ENCODE data around the gene EPHB2. TPM values are rescaled to one million over a fixed set of nuclear protein-coding genes. Genes with fewer than 3 reads are reported as not detected.

The EPHB2 gene
- total and polyA plus RNA-seq, 3 donors from 2014 or later: 7.7 to 9.4 (median 8.2) TPM

DNA sequence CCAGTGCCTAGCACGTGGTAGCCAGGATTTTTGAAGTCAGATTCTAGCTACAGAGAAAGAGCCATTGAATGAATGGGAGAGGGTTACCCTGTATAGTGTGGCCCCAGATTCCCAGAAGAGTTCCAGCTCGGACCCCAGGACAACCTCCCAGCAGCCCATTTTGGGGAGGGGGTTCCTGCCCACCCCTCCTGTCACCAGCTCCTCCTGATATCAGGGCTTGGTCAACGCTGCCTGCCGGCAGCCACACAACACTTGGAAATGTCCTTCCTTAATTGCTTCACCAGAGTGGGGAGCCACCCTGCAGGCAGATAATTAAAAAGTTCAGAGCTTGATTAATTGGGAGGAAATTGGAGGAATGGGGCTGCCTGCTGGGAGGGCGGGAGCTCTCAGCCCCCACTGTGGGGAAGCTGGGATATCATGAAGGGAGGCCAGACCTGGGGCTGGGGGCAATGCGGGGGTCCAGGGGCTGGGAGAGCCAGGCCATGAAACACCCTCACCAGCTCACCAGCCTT is 141.6 kb downstream of the EPHB2 start:
- H3K27ac ChIP-seq: no peak overlapping the region
- no peaks in the 10 kb centered on the region for H3K9me3 ChIP-seq
- no peaks in the 10 kb centered on the region for H3K4me1 ChIP-seq
- TF ChIP-seq, protein P1, sequence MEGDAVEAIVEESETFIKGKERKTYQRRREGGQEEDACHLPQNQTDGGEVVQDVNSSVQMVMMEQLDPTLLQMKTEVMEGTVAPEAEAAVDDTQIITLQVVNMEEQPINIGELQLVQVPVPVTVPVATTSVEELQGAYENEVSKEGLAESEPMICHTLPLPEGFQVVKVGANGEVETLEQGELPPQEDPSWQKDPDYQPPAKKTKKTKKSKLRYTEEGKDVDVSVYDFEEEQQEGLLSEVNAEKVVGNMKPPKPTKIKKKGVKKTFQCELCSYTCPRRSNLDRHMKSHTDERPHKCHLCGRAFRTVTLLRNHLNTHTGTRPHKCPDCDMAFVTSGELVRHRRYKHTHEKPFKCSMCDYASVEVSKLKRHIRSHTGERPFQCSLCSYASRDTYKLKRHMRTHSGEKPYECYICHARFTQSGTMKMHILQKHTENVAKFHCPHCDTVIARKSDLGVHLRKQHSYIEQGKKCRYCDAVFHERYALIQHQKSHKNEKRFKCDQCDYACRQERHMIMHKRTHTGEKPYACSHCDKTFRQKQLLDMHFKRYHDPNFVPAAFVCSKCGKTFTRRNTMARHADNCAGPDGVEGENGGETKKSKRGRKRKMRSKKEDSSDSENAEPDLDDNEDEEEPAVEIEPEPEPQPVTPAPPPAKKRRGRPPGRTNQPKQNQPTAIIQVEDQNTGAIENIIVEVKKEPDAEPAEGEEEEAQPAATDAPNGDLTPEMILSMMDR (IDR thresholded peaks at IDR 0.05): no peak
- no peak for TF ChIP-seq POLR2A (IDR thresholded peaks at IDR 0.05)
- no peak overlapping the region for H3K4me3 ChIP-seq
- H3K27me3 ChIP-seq: no peaks in the 10 kb centered on the region
- no peaks in the 10 kb centered on the region for H3K36me3 ChIP-seq (ENCODE audit: low read depth, missing control alignments)
- intact Hi-C loops (cut with DNase I; ENCODE audit: low total_unique reads): no loop called here
- whole genome bisulfite sequencing, 2 donors: 93% methylated on average over 6 of the region's 6 CpGs
- no peak for DNase-seq

DNA sequence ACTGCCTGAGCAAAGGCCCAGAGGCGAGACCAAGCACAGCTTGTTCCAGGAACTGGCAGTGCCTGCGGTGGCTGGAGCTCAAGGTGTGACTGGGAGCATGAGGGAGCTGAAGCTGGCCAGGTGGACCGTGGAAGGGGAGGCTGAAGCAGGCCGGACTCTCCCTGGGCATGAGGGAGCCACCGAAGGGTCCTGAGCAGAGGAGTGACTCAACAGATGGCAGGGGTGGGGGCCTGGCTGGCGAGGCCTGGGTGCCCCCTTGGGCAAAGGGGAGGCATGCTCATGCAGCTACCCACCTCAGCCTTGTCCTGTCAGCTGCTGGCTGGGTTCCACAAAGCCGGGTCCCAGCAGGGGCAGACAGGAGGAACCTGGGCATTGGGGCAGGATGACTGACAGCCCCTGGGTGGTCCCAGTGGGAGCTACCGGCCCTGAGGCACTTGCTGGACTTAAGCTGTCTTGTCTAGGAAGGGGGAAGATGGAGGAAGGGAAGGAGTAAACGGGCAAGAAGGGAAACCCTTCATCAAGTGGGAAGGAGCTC is 143.1 kb downstream of the EPHB2 start:
- TF ChIP-seq, protein P1 (IDR thresholded peaks at IDR 0.05): no peak
- TF ChIP-seq POLR2A (IDR thresholded peaks at IDR 0.05): no peak
- H3K27ac ChIP-seq: no peak overlapping the region
- no peaks in the 10 kb centered on the region for H3K4me1 ChIP-seq
- no peaks in the 10 kb centered on the region for H3K36me3 ChIP-seq (ENCODE audit: low read depth, missing control alignments)
- intact Hi-C loops (cut with DNase I; ENCODE audit: low total_unique reads): no loop called here
- no peak overlapping the region for H3K4me3 ChIP-seq
- H3K27me3 ChIP-seq: no peaks in the 10 kb centered on the region
- 92 to 97% methylated on average over 8 of the region's 9 CpGs for WGBS, 2 donors
- H3K9me3 ChIP-seq: no peaks in the 10 kb centered on the region
- no peak for DNase-seq

DNA sequence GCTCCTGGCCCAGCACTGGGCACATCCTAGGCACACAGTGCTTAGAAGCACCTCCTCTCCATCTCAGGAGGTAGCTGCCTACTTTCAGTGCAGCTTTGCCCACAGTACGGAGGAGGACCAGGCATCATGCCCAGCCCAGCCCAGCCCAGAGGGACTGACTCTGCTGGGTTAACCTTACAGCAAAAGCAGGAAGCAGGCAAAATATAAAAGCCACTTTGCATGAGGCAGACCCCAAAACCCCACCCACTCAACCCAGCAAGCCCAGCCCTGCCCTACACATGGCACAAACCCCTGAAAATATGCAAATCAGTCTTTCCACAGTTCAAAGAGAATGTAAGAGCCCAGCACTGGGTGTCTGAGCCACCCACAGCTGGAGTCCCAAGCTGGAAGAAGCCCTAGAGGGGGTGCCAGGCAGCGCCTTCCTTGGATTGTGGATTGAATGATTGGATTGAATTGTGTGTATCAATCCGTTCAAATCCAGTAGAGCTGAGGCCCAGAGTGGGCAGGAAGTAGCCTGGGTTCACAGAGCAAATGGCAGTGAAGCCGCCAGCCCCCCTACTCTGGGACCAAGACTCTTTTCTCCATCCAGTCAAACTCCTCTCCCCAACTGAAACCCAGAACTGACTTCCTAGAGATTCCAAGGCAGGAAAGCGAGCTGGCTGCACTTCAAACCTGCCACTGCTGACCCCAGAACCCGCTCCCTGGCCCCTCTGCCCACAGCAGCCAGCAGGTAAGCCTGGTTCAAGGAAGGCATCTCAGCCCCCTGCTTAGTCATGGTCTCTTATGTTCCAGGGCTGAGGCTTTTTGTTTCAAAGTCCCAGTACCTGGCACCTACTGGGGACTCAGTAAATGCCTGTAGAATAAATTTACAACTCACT is 144.3 kb downstream of the EPHB2 start:
- H3K4me1 ChIP-seq: no peaks in the 10 kb centered on the region
- H3K4me3 ChIP-seq: no peak overlapping the region
- 84 to 93% methylated on average over 3 to 6 of the region's 6 CpGs for WGBS, 2 donors
- intact Hi-C loops (cut with DNase I; ENCODE audit: low total_unique reads): no loop called here
- TF ChIP-seq, protein P1 (IDR thresholded peaks at IDR 0.05): no peak
- no peak for TF ChIP-seq POLR2A (IDR thresholded peaks at IDR 0.05)
- H3K36me3 ChIP-seq (ENCODE audit: low read depth, missing control alignments): no peaks in the 10 kb centered on the region
- DNase-seq: no peak
- no peaks in the 10 kb centered on the region for H3K27me3 ChIP-seq
- no peaks in the 10 kb centered on the region for H3K9me3 ChIP-seq
- no peak overlapping the region for H3K27ac ChIP-seq

DNA sequence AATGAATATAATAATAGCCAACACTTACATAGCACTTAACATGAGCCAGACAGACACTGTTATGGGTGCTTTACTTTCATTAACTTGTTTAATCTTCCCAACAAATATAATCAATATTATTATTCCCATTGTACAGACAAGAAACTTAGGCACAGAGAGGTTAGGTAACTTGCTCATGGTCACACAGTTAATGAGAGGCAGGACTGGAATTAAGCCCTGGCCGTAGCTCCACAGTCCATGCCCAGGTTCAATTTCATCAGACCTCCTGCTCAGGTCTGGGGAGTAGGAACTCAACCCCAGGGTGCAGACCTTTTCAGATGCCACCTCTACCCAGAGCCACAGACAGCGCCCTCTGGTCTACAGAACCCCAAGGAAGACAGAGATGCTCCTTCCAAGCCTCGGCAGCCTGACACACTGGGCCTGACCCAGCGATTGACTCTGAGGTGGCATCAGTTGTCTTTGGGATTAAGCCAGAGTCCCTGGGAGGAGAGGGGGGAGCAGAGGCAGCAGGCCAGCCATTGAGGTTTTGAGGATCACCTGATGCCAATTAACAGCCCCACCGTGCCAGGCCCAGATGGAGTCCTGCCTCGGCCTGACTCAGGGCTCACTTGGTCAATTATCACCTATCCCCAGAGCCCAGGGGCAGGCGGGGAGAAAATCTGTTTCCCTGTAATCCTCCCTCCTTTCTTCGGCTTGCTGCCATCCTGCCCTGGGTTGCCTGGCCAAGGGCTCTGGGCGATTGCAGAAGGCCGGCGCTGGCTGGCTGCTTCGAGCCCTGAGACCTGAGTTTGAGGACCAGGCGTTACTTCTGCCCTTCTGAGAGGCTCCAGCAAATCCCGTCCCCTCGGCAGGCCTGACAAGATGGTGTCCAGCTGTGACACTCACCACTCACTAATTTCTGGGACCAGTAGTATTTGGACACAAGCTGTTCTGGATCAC is 145.3 kb downstream of the EPHB2 start:
- no peak overlapping the region for H3K27ac ChIP-seq
- 94 to 96% methylated on average over 11 to 15 of the region's 15 CpGs for WGBS, 2 donors
- TF ChIP-seq, protein P1 (IDR thresholded peaks at IDR 0.05): no peak
- no peak for TF ChIP-seq POLR2A (IDR thresholded peaks at IDR 0.05)
- no peaks in the 10 kb centered on the region for H3K9me3 ChIP-seq
- no peaks in the 10 kb centered on the region for H3K27me3 ChIP-seq
- no peaks in the 10 kb centered on the region for H3K4me1 ChIP-seq
- DNase-seq: no peak
- no peaks in the 10 kb centered on the region for H3K36me3 ChIP-seq (ENCODE audit: low read depth, missing control alignments)
- no peak overlapping the region for H3K4me3 ChIP-seq
- intact Hi-C loops (cut with DNase I; ENCODE audit: low total_unique reads): no loop called here

Measured in testis (tissue), 3 donors.